Transverse colon (tissue), 4 donors: ENCODE data around the gene ARFGAP1. TPM values are rescaled to one million over a fixed set of nuclear protein-coding genes. Genes with fewer than 3 reads are reported as not detected.

Source experiments
- DNase-seq: peaks from one replicate; pipeline ENCODE4 v3.0.0-alpha.2; 2019
- H3K27ac ChIP-seq, 4 donors: fragments of 200-600 bp; sonication (generic); 2 replicates each; pipeline ENCODE4 v1.5.1; 2016 to 2018; ENCODE audit warnings: inconsistent platforms in 4 of 4
- H3K27me3 ChIP-seq: fragments of 200-600 bp; sonication (generic); 2 replicates; pipeline ENCODE4 v1.5.1; 2017; ENCODE audit warnings: inconsistent platforms
- H3K36me3 ChIP-seq, 4 donors: fragments of 200-600 bp; sonication (generic); 2 replicates each; pipeline ENCODE4 v1.5.1; 2017 to 2019; ENCODE audit warnings: inconsistent platforms in 4 of 4
- H3K4me1 ChIP-seq, 4 donors: fragments of 200-600 bp; sonication (generic); 2 replicates each; pipeline ENCODE4 v1.5.1; 2017 to 2020; ENCODE audit warnings: inconsistent platforms in 4 of 4
- H3K4me3 ChIP-seq, 4 donors: fragments of 200-600 bp; sonication (generic); 1 replicate in 1 of 4; 2 replicates in 3 of 4; pipeline versions ENCODE4 v1.5.1 to v1.6.1; 2017 to 2019; ENCODE audit warnings: inconsistent platforms in 4 of 4
- H3K9me3 ChIP-seq, 2 donors: fragments of 200-600 bp; sonication (generic); 2 replicates each; pipeline ENCODE4 v1.5.1; 2017 to 2019; ENCODE audit warnings: inconsistent platforms in 2 of 2
- EP300 ChIP-seq: sonication (generic); formaldehyde crosslinking; IDR thresholded peaks from one replicate; pipeline ENCODE4 v1.6.1; 2017; ENCODE audit warnings: antibody characterized with exemption, low read depth
- POLR2A ChIP-seq: fragments of 450-650 bp; IDR thresholded peaks from one replicate; pipeline ENCODE4 v1.6.1; 2016; ENCODE audit warnings: antibody characterized with exemption, mild to moderate bottlenecking, moderate library complexity
- POLR2AphosphoS5 ChIP-seq, 3 donors: sonication (generic); formaldehyde crosslinking; IDR thresholded peaks; one replicate each; pipeline ENCODE4 v1.6.1; 2016; ENCODE audit warnings: antibody characterized with exemption in 3 of 3
- WGBS, 2 donors: methylation state at CpG; one replicate each; pipeline ENCODE4 v1.1.5; 2018; ENCODE audit warnings: low coverage in 1 of 2; 5-methylcytosine and 5-hydroxymethylcytosine counted together
- in situ Hi-C, 4 donors: fragments of 200-750 bp; cut with MboI; loops; one replicate each; pipeline versions ENCODE4 v1.15.0 to v1.15.1; 2017; ENCODE audit warnings: low sequenced_read_pairs in 3 of 4, low pct_ligation_motif_present in 1 of 4, low pct_unique_long_range_greater_than_20kb in 1 of 4
- intact Hi-C: fragments of 100-400 bp; cut with DNase I; formaldehyde crosslinking; loops from one replicate; pipeline ENCODE4 v1.15.1; 2023; ENCODE audit warnings: low total_unique reads
- total RNA-seq, 4 donors: library from RNA; depleted of rRNA; stranded (reverse); fragments of >200 nt; gene quantifications; one replicate each; pipeline ENCODE4 v1.1.0, GENCODE V29; 2016
- TF ChIP-seq, protein P1 (sequence below), 5 experiments: fragments of 200-600 bp in 3 of 5; fragments of 450-650 bp in 2 of 5; sonication (generic) in 3 of 5; IDR thresholded peaks; 1 replicate in 2 of 5; 2 replicates in 3 of 5; pipeline ENCODE4 v1.5.1; 2016 to 2017; ENCODE audit warnings: antibody characterized with exemption in 5 of 5, inconsistent platforms in 3 of 5, mild to moderate bottlenecking in 2 of 5, moderate library complexity in 1 of 5

Gene ARFGAP1
- total RNA-seq, 4 donors from 2014 or later: 43.8 to 200 (median 74.8) TPM

DNA sequence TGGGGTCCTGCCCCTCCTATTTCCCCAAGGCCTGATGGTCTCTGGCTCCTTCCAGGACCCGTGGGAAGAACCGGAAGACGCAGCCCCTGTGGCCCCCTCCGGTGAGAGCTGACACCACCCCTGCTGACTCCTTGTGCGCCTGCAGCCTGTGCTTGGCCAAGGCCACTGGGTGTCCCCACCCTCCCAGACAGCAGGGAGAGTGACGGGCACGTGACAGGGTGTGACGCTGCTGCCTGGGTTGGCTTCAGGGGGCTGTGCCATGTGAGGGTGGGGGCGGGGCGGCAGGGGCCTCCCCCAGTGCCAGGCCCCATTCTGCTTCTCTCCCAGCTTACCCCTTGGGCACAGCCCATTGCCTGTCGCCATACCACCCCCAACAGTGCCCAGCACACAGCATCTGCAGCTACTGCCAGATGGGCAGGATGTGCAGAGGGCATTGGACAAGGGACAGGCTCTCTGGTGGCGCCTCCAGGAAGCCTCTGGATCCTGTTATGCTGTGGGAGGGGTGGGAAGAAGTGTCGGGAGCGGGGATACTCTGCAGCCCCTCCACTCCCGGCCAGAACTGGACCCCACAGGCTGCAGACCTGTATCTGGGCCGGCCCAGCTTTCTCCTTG, 34.0 kb upstream of the ARFGAP1 start:
- WGBS, 2 donors: 53% methylated on average over 10 of the region's 16 CpGs; no CpG with 5 or more reads in 1 of the 2 donors
- DNase-seq: no peak

DNA sequence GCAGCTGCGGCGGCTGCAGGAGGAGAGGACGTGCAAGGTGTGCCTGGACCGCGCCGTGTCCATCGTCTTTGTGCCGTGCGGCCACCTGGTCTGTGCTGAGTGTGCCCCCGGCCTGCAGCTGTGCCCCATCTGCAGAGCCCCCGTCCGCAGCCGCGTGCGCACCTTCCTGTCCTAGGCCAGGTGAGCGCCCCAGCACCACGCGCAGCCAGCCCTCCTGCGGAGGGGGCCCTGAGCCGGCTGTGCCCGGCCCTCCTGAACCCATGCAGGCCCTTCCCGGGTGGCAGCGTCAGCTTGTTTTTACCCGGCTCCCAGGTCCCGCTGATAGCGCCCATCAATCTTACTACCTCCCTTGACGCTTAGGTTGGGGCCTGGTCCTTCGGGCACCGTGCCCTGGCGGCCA, 33.2 kb upstream of the ARFGAP1 start:
- WGBS, 2 donors: 90% methylated on average over 30 of the region's 30 CpGs; no CpG with 5 or more reads in 1 of the 2 donors
- no peaks in the 10 kb centered on the region for H3K4me1 ChIP-seq
- no peak overlapping the region for H3K4me3 ChIP-seq
- intact Hi-C loops: no loop called here
- no peaks in the 10 kb centered on the region for H3K9me3 ChIP-seq
- no peak for DNase-seq
- no peak overlapping the region for H3K27ac ChIP-seq
- TF ChIP-seq, protein P1, sequence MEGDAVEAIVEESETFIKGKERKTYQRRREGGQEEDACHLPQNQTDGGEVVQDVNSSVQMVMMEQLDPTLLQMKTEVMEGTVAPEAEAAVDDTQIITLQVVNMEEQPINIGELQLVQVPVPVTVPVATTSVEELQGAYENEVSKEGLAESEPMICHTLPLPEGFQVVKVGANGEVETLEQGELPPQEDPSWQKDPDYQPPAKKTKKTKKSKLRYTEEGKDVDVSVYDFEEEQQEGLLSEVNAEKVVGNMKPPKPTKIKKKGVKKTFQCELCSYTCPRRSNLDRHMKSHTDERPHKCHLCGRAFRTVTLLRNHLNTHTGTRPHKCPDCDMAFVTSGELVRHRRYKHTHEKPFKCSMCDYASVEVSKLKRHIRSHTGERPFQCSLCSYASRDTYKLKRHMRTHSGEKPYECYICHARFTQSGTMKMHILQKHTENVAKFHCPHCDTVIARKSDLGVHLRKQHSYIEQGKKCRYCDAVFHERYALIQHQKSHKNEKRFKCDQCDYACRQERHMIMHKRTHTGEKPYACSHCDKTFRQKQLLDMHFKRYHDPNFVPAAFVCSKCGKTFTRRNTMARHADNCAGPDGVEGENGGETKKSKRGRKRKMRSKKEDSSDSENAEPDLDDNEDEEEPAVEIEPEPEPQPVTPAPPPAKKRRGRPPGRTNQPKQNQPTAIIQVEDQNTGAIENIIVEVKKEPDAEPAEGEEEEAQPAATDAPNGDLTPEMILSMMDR (IDR thresholded peaks at IDR 0.05): no peak
- TF ChIP-seq POLR2AphosphoS5 (IDR thresholded peaks at IDR 0.05): no peak
- no peak for TF ChIP-seq EP300
- no peak for TF ChIP-seq POLR2A
- H3K36me3 ChIP-seq: no peaks in the 10 kb centered on the region
- in situ Hi-C loops: no loop called here
- peaks cover 14% of the 10 kb centered on the region for H3K27me3 ChIP-seq

More for the DNA sequence above, 34.0 kb upstream of the ARFGAP1 start:
- no peak overlapping the region for H3K4me3 ChIP-seq
- TF ChIP-seq EP300: no peak
- no peak for TF ChIP-seq POLR2A
- TF ChIP-seq POLR2AphosphoS5 (IDR thresholded peaks at IDR 0.05): no peak
- TF ChIP-seq, protein P1 (IDR thresholded peaks at IDR 0.05): no peak
- intact Hi-C loops (no loop called here), in situ Hi-C loops (no loop called here)
- H3K9me3 ChIP-seq: no peaks in the 10 kb centered on the region
- no peaks in the 10 kb centered on the region for H3K36me3 ChIP-seq
- H3K4me1 ChIP-seq: no peaks in the 10 kb centered on the region
- H3K27ac ChIP-seq: no peak overlapping the region
- H3K27me3 ChIP-seq: peaks cover 19% of the 10 kb centered on the region

DNA sequence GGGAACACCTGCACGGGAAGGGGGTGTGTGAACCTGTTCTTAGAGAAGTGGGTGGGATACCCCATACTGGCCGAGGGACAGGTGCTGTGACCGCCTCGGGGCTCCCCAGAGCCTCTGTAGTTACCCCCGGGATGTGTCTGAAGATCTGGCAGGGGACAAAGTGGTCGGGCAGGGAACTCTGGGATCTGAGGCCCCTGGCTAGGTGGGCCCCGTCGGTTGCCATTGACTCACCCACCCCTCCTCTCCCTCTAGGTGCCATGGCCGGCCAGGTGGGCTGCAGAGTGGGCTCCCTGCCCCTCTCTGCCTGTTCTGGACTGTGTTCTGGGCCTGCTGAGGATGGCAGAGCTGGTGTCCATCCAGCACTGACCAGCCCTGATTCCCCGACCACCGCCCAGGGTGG, 32.6 kb upstream of the ARFGAP1 start:
- 78% methylated on average over 10 of the region's 11 CpGs; no CpG with 5 or more reads in 1 of the 2 donors for WGBS, 2 donors
- Histone ChIP-seq H3K36me3 (no peaks in the 10 kb centered on the region), H3K27me3 (peaks cover 9% of the 10 kb centered on the region), H3K4me1 (no peaks in the 10 kb centered on the region), H3K4me3 (no peak overlapping the region), H3K27ac (no peak overlapping the region), H3K9me3 (no peaks in the 10 kb centered on the region)
- in situ Hi-C loops (no loop called here), intact Hi-C loops (no loop called here)
- DNase-seq: no peak
- TF ChIP-seq, protein P1 (IDR thresholded peaks at IDR 0.05): no peak
- TF ChIP-seq POLR2AphosphoS5 (IDR thresholded peaks at IDR 0.05) (no peak), POLR2A (no peak), EP300 (no peak)

DNA sequence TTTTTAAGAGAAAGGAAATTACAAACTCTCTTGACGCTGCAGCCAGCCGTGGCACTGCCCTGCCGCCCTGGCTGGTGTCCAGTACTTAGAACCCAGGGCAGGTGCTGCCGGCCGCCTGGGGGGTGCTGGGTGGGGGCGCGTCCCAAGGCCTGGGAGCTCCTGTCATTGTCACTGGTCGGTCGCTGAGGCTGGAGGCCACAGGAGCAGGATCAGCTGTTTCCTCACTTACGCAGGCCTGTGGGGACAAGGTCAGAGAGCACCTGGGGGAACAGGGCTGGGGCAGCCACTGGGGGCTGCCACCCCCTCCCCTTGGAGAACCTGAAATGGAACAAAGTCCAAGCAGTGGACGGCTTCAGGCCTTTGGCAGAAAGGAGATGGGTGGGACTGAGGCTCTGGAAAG, 31.3 kb upstream of the ARFGAP1 start:
- in situ Hi-C loops (no loop called here), intact Hi-C loops (no loop called here)
- TF ChIP-seq POLR2AphosphoS5 (IDR thresholded peaks at IDR 0.05) (no peak), EP300 (no peak), POLR2A (no peak)
- TF ChIP-seq, protein P1 (IDR thresholded peaks at IDR 0.05): no peak
- no peaks in the 10 kb centered on the region for H3K9me3 ChIP-seq
- DNase-seq: no peak
- H3K36me3 ChIP-seq: no peaks in the 10 kb centered on the region
- H3K4me3 ChIP-seq: no peak overlapping the region
- H3K4me1 ChIP-seq: no peaks in the 10 kb centered on the region
- peaks cover 5% of the 10 kb centered on the region for H3K27me3 ChIP-seq
- H3K27ac ChIP-seq: no peak overlapping the region
- 30% methylated on average over 11 of the region's 11 CpGs; no CpG with 5 or more reads in 1 of the 2 donors for WGBS, 2 donors
